Nephron progenitor cell (in vitro differentiated cells): ENCODE data around the gene CAGE1.

Source experiments
- DNase-seq: peaks from one replicate; pipeline ENCODE4 v3.0.0; 2021
- H3K27ac Mint-ChIP-seq: 2 replicates; pipeline ENCODE4 v1.8.0; 2021; ENCODE audit warnings: mild to moderate bottlenecking, moderate library complexity, mixed read lengths
- H3K27me3 Mint-ChIP-seq: 2 replicates; pipeline ENCODE4 v1.8.0; 2021; ENCODE audit warnings: mild to moderate bottlenecking, low read depth, mixed read lengths; ENCODE audit not compliant: poor library complexity
- H3K36me3 Mint-ChIP-seq: 2 replicates; pipeline ENCODE4 v1.8.0; 2021; ENCODE audit warnings: low read depth, mixed read lengths
- H3K4me1 Mint-ChIP-seq: 2 replicates; pipeline ENCODE4 v1.8.0; 2021; ENCODE audit warnings: mixed read lengths
- H3K4me3 Mint-ChIP-seq: 2 replicates; pipeline ENCODE4 v1.8.0; 2021; ENCODE audit warnings: mild to moderate bottlenecking, moderate library complexity, mixed read lengths
- H3K9me3 Mint-ChIP-seq: 2 replicates; pipeline ENCODE4 v1.8.0; 2021; ENCODE audit warnings: mild to moderate bottlenecking, moderate library complexity, mixed read lengths
- TF ChIP-seq, protein P1 (sequence below): fragments of 200-600 bp; sonication (generic); IDR thresholded peaks from 2 replicates; pipeline ENCODE4 v1.5.0; 2021; ENCODE audit warnings: antibody characterized with exemption

The CAGE1 gene

GRCh38 chr6:7389451-7390225 lies at the start of gene CAGE1, which contains the start of gene RIOK1:
CAGE1 (minus strand) TSS chr6:7389742; CDS start chr6:7387173, 2,569 bp downstream.
RIOK1 (plus strand) TSS chr6:7389808; CDS start chr6:7390003, 195 bp downstream.
- DNase-seq, result peak; percentile 94
- peak within 1 kb of the TSS; percentile 99 for H3K27ac Mint-ChIP-seq
- H3K9me3 Mint-ChIP-seq, result no peaks in the 10 kb centered on the region
- TF ChIP-seq, protein P1, sequence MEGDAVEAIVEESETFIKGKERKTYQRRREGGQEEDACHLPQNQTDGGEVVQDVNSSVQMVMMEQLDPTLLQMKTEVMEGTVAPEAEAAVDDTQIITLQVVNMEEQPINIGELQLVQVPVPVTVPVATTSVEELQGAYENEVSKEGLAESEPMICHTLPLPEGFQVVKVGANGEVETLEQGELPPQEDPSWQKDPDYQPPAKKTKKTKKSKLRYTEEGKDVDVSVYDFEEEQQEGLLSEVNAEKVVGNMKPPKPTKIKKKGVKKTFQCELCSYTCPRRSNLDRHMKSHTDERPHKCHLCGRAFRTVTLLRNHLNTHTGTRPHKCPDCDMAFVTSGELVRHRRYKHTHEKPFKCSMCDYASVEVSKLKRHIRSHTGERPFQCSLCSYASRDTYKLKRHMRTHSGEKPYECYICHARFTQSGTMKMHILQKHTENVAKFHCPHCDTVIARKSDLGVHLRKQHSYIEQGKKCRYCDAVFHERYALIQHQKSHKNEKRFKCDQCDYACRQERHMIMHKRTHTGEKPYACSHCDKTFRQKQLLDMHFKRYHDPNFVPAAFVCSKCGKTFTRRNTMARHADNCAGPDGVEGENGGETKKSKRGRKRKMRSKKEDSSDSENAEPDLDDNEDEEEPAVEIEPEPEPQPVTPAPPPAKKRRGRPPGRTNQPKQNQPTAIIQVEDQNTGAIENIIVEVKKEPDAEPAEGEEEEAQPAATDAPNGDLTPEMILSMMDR, result no peak
- no peaks in the 10 kb centered on the region for H3K27me3 Mint-ChIP-seq
- H3K36me3 Mint-ChIP-seq, result peaks cover 22% of the 10 kb centered on the region
- H3K4me1 Mint-ChIP-seq, result peaks cover 49% of the 10 kb centered on the region
- H3K4me3 Mint-ChIP-seq, result peak within 1 kb of the TSS; percentile 93

DNA sequence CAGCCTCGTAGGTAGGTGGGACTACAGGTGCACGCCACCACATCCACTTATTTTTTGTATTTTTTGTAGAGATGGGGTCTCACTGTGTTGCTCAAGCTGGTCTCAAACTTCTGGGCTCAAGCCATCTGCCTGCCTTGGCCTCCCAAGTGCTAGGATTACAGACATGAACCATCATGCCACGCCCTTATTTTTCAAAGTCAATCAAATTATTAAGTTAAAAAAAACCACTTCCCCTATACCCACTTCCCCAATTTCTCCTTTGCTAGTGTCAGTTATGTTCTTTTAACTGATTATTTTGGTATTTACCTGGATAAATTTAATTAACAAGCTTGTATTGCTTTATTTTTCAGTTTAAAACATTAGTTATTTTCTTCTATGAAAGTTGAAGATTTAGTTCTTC lies 49.7 kb upstream of the CAGE1 start:
- H3K27ac Mint-ChIP-seq, result no peak overlapping the region
- peaks cover 20% of the 10 kb centered on the region for H3K9me3 Mint-ChIP-seq
- peaks cover 2% of the 10 kb centered on the region for H3K27me3 Mint-ChIP-seq
- H3K4me1 Mint-ChIP-seq, result peaks cover 8% of the 10 kb centered on the region
- H3K4me3 Mint-ChIP-seq, result no peak overlapping the region
- DNase-seq, result no peak
- TF ChIP-seq, protein P1, result no peak
- peaks cover 6% of the 10 kb centered on the region for H3K36me3 Mint-ChIP-seq

GRCh38 chr6:7438011-7438410 lies 48.5 kb upstream of the CAGE1 start:
- Mint-ChIP-seq H3K4me1 (peaks cover 14% of the 10 kb centered on the region), H3K27me3 (no peaks in the 10 kb centered on the region), H3K27ac (no peak overlapping the region), H3K9me3 (peaks cover 20% of the 10 kb centered on the region), H3K36me3 (peaks cover 6% of the 10 kb centered on the region), H3K4me3 (no peak overlapping the region)
- DNase-seq, result no peak
- TF ChIP-seq, protein P1, result no peak

- H3K9me3 Mint-ChIP-seq, result peaks cover 17% of the 10 kb centered on the region
- DNase-seq, result no peak
- H3K4me3 Mint-ChIP-seq, result no peak overlapping the region
- H3K27me3 Mint-ChIP-seq, result peaks cover 6% of the 10 kb centered on the region
- TF ChIP-seq, protein P1, result no peak
- H3K27ac Mint-ChIP-seq, result no peak overlapping the region
- H3K4me1 Mint-ChIP-seq, result peaks cover 30% of the 10 kb centered on the region
- H3K36me3 Mint-ChIP-seq, result peaks cover 6% of the 10 kb centered on the region
Measured at GRCh38 chr6:7434672-7435071, 45.1 kb upstream of the CAGE1 start.

- H3K9me3 Mint-ChIP-seq, result peaks cover 17% of the 10 kb centered on the region
- peak overlapping the region; percentile 78 for H3K27ac Mint-ChIP-seq
- no peak overlapping the region for H3K4me3 Mint-ChIP-seq
- peaks cover 6% of the 10 kb centered on the region for H3K27me3 Mint-ChIP-seq
- TF ChIP-seq, protein P1, result no peak
- no peak for DNase-seq
- peaks cover 30% of the 10 kb centered on the region for H3K4me1 Mint-ChIP-seq
- H3K36me3 Mint-ChIP-seq, result peaks cover 6% of the 10 kb centered on the region
Measured at GRCh38 chr6:7433121-7433617, 43.6 kb upstream of the CAGE1 start.
